HTERT RPE-1 (cell line): Measurements from ENCODE around the gene MANBA.

Experiments used
- in situ Hi-C: fragments of 300-500 bp; cut with MboI; formaldehyde crosslinking; loops from 4 replicates; pipeline ENCODE4 v1.14.3; 2020; ENCODE audit warnings: low sequenced_read_pairs

Gene MANBA

GRCh38 chr4:102760645-102761295 is at the start of gene MANBA:
MANBA (minus strand) TSS chr4:102760968; CDS start chr4:102760894, 74 bp downstream.
- in situ Hi-C loops, result no loop called here

- in situ Hi-C loops, result no loop called here
Measured at GRCh38 chr4:102809691-102810090, 48.9 kb upstream of the MANBA start.

- in situ Hi-C loops, result no loop called here
Measured at GRCh38 chr4:102809190-102809589, 48.4 kb upstream of the MANBA start.

GRCh38 chr4:102808009-102808408 is 47.2 kb upstream of the MANBA start:
- in situ Hi-C loops, result no loop called here

- in situ Hi-C loops, result no loop called here
Measured at GRCh38 chr4:102807345-102807744, 46.6 kb upstream of the MANBA start.

GRCh38 chr4:102799816-102800215 is 39.0 kb upstream of the MANBA start:
- in situ Hi-C loops, result no loop called here

- in situ Hi-C loops, result no loop called here
Measured at GRCh38 chr4:102794999-102795398, 34.2 kb upstream of the MANBA start.

- in situ Hi-C loops, result no loop called here
Measured at GRCh38 chr4:102792361-102792936, 31.7 kb upstream of the MANBA start.

- in situ Hi-C loops, result no loop called here
Measured at GRCh38 chr4:102791318-102791835, 30.6 kb upstream of the MANBA start.

GRCh38 chr4:102789317-102789717 is 28.5 kb upstream of the MANBA start:
- in situ Hi-C loops, result no loop called here

- in situ Hi-C loops, result no loop called here
Measured at GRCh38 chr4:102787944-102788343, 27.2 kb upstream of the MANBA start.

GRCh38 chr4:102787096-102787881 is 26.5 kb upstream of the MANBA start:
- in situ Hi-C loops, result no loop called here

GRCh38 chr4:102786279-102786678 is 25.5 kb upstream of the MANBA start:
- in situ Hi-C loops, result no loop called here

GRCh38 chr4:102783006-102783405 is 22.2 kb upstream of the MANBA start:
- in situ Hi-C loops, result no loop called here

GRCh38 chr4:102781570-102781969 is 20.8 kb upstream of the MANBA start:
- in situ Hi-C loops, result no loop called here

GRCh38 chr4:102780476-102781144 is 19.8 kb upstream of the MANBA start:
- in situ Hi-C loops, result no loop called here

GRCh38 chr4:102779204-102779603 is 18.4 kb upstream of the MANBA start:
- in situ Hi-C loops, result no loop called here

GRCh38 chr4:102778720-102779119 is 18.0 kb upstream of the MANBA start:
- in situ Hi-C loops, result no loop called here

- in situ Hi-C loops, result no loop called here
Measured at GRCh38 chr4:102775805-102776204, 15.0 kb upstream of the MANBA start.

GRCh38 chr4:102774254-102774653 is 13.5 kb upstream of the MANBA start:
- in situ Hi-C loops, result no loop called here

- in situ Hi-C loops, result no loop called here
Measured at GRCh38 chr4:102772738-102773340, 12.1 kb upstream of the MANBA start.
